RWPE2 (cell line): ENCODE measurements around the gene GSX1.
A peak's percentile ranks its signal among the peaks of the same experiment; 100 is the strongest.

Experiments used
- ATAC-seq: fragments of 200-7000 bp; cut with Tn5 transposase; 3 replicates; pipeline ENCODE4 v1.9.1; 2021; ENCODE audit warnings: low read depth
- DNase-seq: peaks from one replicate; pipeline ENCODE4 v3.0.0-alpha.2; 2020; ENCODE audit warnings: low spot score
- H3K27ac ChIP-seq: fragments of 450-650 bp; 2 replicates; pipeline ENCODE4 v1.5.1; 2017; ENCODE audit warnings: mild to moderate bottlenecking; ENCODE audit not compliant: poor library complexity, severe bottlenecking
- H3K27me3 ChIP-seq: fragments of 250-450 bp; sonication (Bioruptor Pico); 2 replicates; pipeline ENCODE4 v1.5.1; 2021; ENCODE audit warnings: mild to moderate bottlenecking, moderate library complexity; ENCODE audit not compliant: insufficient read depth, poor library complexity, severe bottlenecking
- H3K36me3 ChIP-seq: fragments of 250-450 bp; sonication (Bioruptor Pico); 2 replicates; pipeline ENCODE4 v1.5.1; 2020; ENCODE audit warnings: low read depth, mild to moderate bottlenecking, moderate library complexity
- H3K4me1 ChIP-seq: fragments of 250-450 bp; sonication (Bioruptor Pico); 2 replicates; pipeline ENCODE4 v1.5.1; 2021; ENCODE audit warnings: mild to moderate bottlenecking, moderate library complexity; ENCODE audit not compliant: insufficient read depth, poor library complexity, severe bottlenecking
- H3K4me3 ChIP-seq: fragments of 250-450 bp; sonication (Bioruptor Pico); 2 replicates; pipeline ENCODE4 v1.5.1; 2021; ENCODE audit warnings: mild to moderate bottlenecking, moderate library complexity; ENCODE audit not compliant: severe bottlenecking
- H3K9me3 ChIP-seq: fragments of 250-450 bp; sonication (Bioruptor Pico); 2 replicates; pipeline ENCODE4 v1.5.1; 2021; ENCODE audit warnings: mild to moderate bottlenecking, moderate library complexity; ENCODE audit not compliant: severe bottlenecking
- CTCF ChIP-seq: fragments of 450-650 bp; IDR thresholded peaks from one replicate; pipeline ENCODE4 v1.5.1; 2017; ENCODE audit warnings: mild to moderate bottlenecking, moderate library complexity; ENCODE audit not compliant: poor library complexity, severe bottlenecking

GSX1 gene

GRCh38 chr13:27774651-27775050, 17.6 kb upstream of the GSX1 start:
- TF ChIP-seq CTCF = no peak
- H3K9me3 ChIP-seq = no peaks in the 10 kb centered on the region
- ATAC-seq (no peak), DNase-seq (no peak)
- no peaks in the 10 kb centered on the region for H3K36me3 ChIP-seq
- no peak overlapping the region for H3K27ac ChIP-seq
- no peaks in the 10 kb centered on the region for H3K4me1 ChIP-seq
- no peak overlapping the region for H3K4me3 ChIP-seq
- H3K27me3 ChIP-seq = no peaks in the 10 kb centered on the region

DNA sequence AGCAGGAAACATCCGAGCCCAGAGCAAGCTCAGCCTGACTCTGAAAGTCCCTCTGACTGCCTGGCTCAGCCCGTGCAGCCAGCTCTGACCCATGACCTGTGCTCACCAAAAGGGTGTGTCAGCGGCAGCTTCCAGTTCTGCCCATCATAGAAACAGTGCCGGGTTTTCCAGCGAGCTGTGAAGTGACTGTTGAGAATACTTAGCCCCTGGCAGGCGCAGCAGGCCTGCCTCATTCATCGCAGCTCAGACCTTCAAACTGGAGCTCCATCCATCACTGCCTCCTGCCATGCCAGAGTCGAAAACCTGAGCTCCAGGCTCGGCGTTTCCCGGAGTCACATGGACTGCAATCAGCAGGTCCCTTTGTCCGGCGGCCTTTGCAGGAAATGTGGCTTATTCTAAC, 16.3 kb upstream of the GSX1 start:
- DNase-seq (no peak), ATAC-seq (no peak)
- no peaks in the 10 kb centered on the region for H3K4me1 ChIP-seq
- TF ChIP-seq CTCF = no peak
- no peak overlapping the region for H3K4me3 ChIP-seq
- no peaks in the 10 kb centered on the region for H3K27me3 ChIP-seq
- H3K36me3 ChIP-seq = no peaks in the 10 kb centered on the region
- no peak overlapping the region for H3K27ac ChIP-seq
- no peaks in the 10 kb centered on the region for H3K9me3 ChIP-seq

DNA sequence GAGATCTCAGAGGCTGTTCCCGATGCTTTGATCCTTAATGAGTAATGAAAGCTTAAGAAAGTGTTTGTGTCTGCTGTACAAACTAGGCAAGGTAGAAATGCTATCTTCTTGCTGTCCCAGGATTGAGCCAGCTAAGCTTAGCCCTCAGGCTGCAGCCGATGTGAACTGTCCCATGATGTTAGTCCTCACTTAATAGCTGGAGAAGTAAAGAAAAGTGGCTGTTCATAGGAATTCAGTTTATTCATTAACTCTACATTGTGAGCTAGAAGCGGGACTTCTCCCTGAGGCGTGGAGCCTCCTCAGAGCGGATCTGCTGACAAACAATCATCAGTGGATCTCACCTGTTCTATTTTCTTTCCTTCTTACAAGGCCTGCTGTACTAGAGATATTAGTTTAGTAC, 10.1 kb upstream of the GSX1 start:
- Histone ChIP-seq H3K27ac (no peak overlapping the region), H3K9me3 (no peaks in the 10 kb centered on the region), H3K27me3 (peaks cover 8% of the 10 kb centered on the region), H3K36me3 (no peaks in the 10 kb centered on the region), H3K4me1 (no peaks in the 10 kb centered on the region), H3K4me3 (no peak overlapping the region)
- no peak for TF ChIP-seq CTCF
- ATAC-seq (no peak), DNase-seq (no peak)

- Histone ChIP-seq H3K9me3 (no peaks in the 10 kb centered on the region), H3K27ac (no peak overlapping the region), H3K4me3 (no peak overlapping the region), H3K36me3 (no peaks in the 10 kb centered on the region), H3K27me3 (peaks cover 18% of the 10 kb centered on the region), H3K4me1 (no peaks in the 10 kb centered on the region)
- ATAC-seq = peak; percentile 68; the same call in 2 of the 3 replicates
- DNase-seq = no peak
- TF ChIP-seq CTCF = peak; percentile 35
Observed at GRCh38 chr13:27783111-27783510, 9.2 kb upstream of the GSX1 start.

GRCh38 chr13:27788271-27788670, 4.0 kb upstream of the GSX1 start:
- TF ChIP-seq CTCF = no peak
- H3K4me1 ChIP-seq = no peaks in the 10 kb centered on the region
- no peak for DNase-seq
- H3K4me3 ChIP-seq = no peak overlapping the region
- H3K36me3 ChIP-seq = no peaks in the 10 kb centered on the region
- no peak overlapping the region for H3K27ac ChIP-seq
- no peak for ATAC-seq
- peaks cover 67% of the 10 kb centered on the region for H3K27me3 ChIP-seq
- H3K9me3 ChIP-seq = no peaks in the 10 kb centered on the region
